GM12801 (cell line): ENCODE data around the gene REEP1.

ENCODE experiments used
- CTCF ChIP-seq: IDR thresholded peaks from one replicate; pipeline ENCODE4 v1.5.1; 2011; ENCODE audit warnings: control low read depth; ENCODE audit not compliant: insufficient read length; ENCODE audit errors: extremely low read depth

Gene REEP1

GRCh38 chr2:86239326-86239725 lies 98.1 kb downstream of the REEP1 start:
- TF ChIP-seq CTCF = no peak

- no peak for TF ChIP-seq CTCF
Observed at GRCh38 chr2:86238354-86238753, 99.1 kb downstream of the REEP1 start.

- no peak for TF ChIP-seq CTCF
Observed at GRCh38 chr2:86237172-86237571, 100.3 kb downstream of the REEP1 start.

- TF ChIP-seq CTCF = no peak
Observed at GRCh38 chr2:86235196-86235980, 102.0 kb downstream of the REEP1 start.

GRCh38 chr2:86234563-86235131 lies 102.8 kb downstream of the REEP1 start:
- TF ChIP-seq CTCF = no peak

GRCh38 chr2:86233436-86233835 lies 104.0 kb downstream of the REEP1 start:
- TF ChIP-seq CTCF = no peak

GRCh38 chr2:86232910-86233309 lies 104.5 kb downstream of the REEP1 start:
- TF ChIP-seq CTCF = no peak
